ENCODE measurements around the gene SERPINH1.

The SERPINH1 gene

GRCh38 chr11:75562048-75562835 is at the start of gene SERPINH1:
TSS of gene SERPINH1 (plus strand) at chr11:75562253. CDS start at chr11:75566350, 4,097 bp downstream.
- DNase-seq (ENCODE audit: extremely low read depth in 1 of 2, low read depth in 1 of 2): peak in 1 of 2 donors; percentile 28

DNA sequence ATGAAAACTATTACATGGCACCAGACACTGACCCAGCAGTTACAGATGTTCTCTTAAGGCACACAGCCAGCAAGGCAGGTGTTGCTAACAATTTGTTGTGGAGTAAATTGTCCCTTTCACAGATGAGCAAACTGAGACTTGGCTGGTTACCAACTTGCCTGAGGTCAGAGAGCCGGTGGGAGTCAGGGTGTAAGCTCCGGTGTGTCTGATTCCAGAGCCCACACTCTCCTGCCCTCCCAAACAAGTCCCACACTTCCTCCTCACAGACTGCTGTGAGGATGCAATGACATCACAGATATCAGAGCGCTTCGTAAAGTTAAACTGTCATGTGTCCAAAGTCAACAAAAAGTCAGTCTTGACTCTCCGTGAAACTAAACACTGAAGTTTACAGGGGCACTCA is 48.8 kb upstream of the SERPINH1 start:
- no peak for DNase-seq (ENCODE audit: extremely low read depth in 1 of 2, low read depth in 1 of 2)

DNA sequence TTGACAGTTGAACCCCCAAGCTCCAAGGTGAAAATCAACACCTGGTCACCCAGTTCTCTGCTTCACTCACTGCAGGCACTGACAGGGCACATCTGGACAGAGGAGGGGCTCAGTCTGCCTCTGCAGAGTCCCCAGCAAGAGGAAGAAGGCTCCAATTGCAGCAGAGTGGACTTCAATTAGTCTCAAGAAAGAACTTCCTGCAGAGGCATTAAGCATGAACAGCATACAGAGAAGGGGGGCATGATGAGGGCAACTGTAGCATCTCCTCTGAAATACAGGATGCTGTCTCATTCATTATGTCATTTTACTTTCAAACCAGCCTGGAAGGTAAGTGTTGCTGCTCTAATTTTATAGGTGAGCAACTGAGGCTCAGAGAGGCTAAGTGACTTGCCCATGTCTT is 47.5 kb upstream of the SERPINH1 start:
- no peak for DNase-seq (ENCODE audit: extremely low read depth in 1 of 2, low read depth in 1 of 2)

DNA sequence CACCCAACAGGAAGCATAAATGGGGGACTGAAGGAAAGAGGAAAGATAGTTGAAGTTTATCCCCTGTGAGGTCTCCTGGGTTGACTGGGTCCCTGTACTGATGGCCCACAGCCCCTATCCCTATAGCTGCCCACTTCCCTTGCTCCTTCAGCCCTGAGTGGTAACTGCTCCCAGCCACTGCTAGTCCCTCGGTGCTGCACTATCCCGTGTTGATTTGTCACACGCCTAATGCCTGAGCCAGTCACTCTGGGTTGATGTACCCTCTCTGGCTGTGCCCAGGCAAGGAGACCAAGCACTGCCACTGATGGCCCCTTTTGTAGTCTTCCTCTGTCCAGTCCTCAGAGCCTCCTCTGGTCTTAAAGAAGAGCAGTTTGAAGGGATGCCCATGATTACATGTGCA is 45.9 kb upstream of the SERPINH1 start:
- no peak for DNase-seq (ENCODE audit: extremely low read depth in 1 of 2, low read depth in 1 of 2)

- no peak for DNase-seq (ENCODE audit: extremely low read depth in 1 of 2, low read depth in 1 of 2)
Measured at GRCh38 chr11:75516886-75517285, 45.2 kb upstream of the SERPINH1 start.

DNA sequence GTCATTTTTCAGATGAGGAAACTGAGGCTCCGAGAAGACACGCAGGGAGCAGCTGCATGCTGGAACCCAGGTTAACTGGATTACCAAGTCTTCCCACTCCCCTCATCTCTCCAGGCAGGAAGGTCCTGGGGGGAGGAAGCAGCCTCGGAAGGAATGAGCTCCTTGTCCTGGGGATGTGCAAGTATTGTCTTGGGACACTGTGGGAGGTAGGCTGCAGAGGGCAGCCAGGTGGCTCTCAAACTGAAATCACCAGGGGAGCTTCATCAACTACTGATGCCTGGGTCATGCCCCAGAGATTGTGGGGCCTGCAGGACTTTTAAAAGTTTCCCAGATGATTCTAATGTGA is 43.9 kb upstream of the SERPINH1 start:
- DNase-seq (ENCODE audit: extremely low read depth in 1 of 2, low read depth in 1 of 2): no peak

GRCh38 chr11:75518771-75519653 is 43.0 kb upstream of the SERPINH1 start:
- DNase-seq (ENCODE audit: extremely low read depth in 1 of 2, low read depth in 1 of 2): no peak

DNA sequence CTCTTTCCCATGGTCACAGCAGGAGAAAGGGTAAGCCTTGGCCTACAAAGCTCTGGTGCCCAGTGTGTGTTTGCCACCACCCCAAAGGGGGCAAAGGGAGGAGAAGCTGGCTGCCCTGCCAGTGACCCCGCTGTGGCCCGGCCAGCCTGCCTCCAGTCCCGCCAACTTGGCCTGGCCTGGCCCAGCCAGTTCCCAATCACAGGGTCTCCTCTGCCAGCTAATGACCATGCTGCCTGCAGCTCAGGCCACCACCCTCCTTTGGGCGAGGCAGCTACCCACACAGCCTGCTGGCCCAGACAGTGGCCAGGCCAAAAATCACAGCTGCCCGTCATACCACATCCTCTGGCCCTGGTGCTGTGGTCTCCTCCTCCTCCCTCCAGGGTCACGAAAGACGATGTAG is 41.4 kb upstream of the SERPINH1 start:
- no peak for DNase-seq (ENCODE audit: extremely low read depth in 1 of 2, low read depth in 1 of 2)

DNA sequence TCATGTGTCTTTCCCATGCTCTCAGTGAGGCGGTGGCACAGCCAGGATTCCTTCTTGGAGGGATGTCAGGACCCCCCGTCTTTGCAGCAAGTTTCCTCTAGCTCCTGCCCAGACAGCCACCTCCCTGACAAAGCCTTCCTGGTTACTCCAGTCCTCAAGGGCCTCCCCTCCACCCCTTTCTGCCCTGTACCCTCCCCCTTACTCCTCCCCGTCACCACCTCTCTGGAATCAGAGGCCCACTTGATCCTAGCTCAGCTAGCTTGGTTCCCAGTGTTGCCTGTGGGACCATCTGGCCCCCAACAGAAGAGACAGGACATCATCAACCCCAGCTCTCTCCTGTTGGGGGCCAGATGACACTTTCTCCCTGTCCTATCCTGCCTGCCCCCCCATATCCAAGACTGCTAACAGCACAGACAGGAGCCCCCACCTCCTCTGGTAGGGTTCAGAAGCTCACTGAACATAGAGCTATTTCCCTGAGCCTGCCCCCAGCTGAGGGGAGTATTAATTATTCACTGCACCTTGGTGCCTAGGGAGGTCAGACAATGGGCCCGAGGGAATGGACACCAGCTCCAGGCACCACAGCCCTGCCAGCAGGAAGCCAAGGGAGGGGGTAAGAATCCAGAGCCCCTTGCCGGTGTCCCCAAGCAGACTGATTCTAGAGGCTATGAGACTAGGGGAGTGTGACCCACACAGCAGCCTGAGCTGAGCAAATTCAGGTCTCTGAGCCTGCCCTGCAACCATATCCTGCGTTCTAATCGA is 39.6 kb upstream of the SERPINH1 start:
- no peak for DNase-seq (ENCODE audit: extremely low read depth in 1 of 2, low read depth in 1 of 2)

GRCh38 chr11:75523189-75523588 is 38.9 kb upstream of the SERPINH1 start:
- no peak for DNase-seq (ENCODE audit: extremely low read depth in 1 of 2, low read depth in 1 of 2)

GRCh38 chr11:75523811-75524664 is 38.0 kb upstream of the SERPINH1 start:
- no peak for DNase-seq (ENCODE audit: extremely low read depth in 1 of 2, low read depth in 1 of 2)

GRCh38 chr11:75524665-75525432 is 37.2 kb upstream of the SERPINH1 start:
- no peak for DNase-seq (ENCODE audit: extremely low read depth in 1 of 2, low read depth in 1 of 2)

DNA sequence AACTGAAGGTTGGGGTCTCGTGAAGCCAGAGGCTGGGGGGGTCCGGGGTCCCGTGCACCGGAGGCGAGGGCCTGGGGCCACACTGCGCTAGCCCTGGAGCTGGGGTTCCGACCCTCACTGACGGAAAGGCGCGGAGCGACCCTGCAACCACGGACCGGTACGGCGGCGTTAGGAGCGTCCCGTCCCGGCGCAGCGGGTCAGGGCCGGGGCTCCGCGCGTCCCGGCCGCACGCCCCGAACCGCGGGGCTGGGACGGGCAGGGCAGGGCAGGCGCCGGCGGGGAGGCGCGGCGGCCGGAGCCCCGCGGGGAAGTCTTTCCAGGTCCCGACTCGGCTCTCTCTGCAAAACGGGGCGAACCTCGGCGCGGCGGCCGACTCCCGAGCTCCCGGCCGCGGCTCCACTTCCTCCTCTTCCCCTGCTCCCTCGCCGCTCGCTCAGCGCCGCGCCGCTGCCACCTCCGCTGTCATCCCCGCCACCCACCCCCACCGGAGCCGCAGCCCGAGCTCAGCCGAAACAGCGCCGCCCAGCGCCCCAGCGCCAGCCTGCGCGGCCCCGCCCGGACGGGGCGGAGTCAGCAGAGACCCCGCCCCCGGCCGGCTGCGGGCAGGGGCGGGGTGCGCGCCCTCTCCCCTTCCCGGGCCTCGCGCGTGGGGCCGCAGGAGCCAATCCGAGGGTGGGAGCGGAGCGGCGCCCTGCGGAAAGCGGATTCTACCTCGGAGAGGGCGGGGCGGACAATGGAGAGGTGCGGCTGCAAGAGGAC is 36.4 kb upstream of the SERPINH1 start, which contains the start of gene GDPD5:
TSS of gene GDPD5 (minus strand) at position 509 of the 759 bp plus-strand sequence. CDS start 48,206 bp downstream, outside the sequence.
- DNase-seq (ENCODE audit: extremely low read depth in 1 of 2, low read depth in 1 of 2): peak; percentile 58 to 74

GRCh38 chr11:75526192-75526541 is 35.9 kb upstream of the SERPINH1 start:
- no peak for DNase-seq (ENCODE audit: extremely low read depth in 1 of 2, low read depth in 1 of 2)

- DNase-seq (ENCODE audit: extremely low read depth in 1 of 2, low read depth in 1 of 2): no peak
Measured at GRCh38 chr11:75527130-75527529, 34.9 kb upstream of the SERPINH1 start.

DNA sequence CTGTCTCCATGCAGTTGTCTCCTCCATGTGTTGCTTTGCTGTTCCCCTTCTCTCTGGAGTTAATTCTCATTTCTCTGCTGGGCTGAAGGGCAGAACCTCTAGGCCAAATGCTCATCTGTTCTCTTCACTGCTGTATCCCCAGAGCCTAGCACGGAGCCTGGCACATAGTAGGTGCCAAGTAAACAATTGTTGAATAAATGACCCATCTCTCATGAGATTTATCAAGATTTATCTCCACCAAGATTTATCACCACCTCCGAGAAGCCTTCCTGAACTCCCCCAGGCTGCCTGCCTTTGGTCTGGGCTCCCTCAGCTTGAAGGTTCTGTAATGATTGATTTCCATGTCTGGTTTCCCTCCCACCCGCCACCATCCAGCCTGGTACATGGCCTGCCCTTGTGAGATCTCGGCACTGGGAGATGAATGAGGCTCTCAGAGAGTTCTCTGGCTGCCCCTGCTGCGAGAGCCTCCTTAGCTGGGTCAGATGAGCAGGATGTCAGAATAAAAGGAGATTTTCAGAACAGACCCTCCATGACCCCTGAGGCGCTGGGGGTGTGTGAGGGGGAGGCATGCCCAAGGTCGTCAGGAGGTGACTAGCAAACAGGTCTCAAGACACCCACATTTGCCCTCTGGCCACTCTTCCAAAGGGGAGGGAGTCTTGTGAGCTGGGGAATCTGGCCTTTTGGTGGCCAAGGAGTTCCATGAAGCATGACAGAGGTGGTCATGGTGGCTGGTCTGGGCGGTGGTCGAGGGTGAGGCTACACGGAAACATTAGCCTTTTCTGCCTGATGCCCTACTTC is 33.9 kb upstream of the SERPINH1 start:
- DNase-seq (ENCODE audit: extremely low read depth in 1 of 2, low read depth in 1 of 2): no peak

DNA sequence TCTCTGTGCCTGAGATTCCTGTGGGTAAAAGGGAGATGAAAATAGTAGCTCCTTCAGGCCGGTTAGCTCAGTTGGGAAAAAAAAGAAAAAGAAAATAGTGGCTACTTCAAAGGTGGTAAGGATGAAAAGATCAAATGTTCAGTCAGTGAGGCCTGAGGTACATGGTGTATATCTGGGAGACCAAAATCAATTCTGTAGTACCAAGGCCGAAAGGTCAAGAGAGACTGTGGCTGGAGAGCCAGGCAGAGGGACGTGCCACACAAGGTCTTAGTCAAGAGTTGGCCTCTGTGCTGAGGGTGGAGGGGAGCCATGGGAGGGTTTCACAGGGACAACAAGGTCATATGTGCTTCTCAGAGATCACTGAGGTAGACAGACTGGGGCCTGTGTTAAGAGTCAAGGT is 31.5 kb upstream of the SERPINH1 start:
- no peak for DNase-seq (ENCODE audit: extremely low read depth in 1 of 2, low read depth in 1 of 2)

- no peak for DNase-seq (ENCODE audit: extremely low read depth in 1 of 2, low read depth in 1 of 2)
Measured at GRCh38 chr11:75531325-75531724, 30.7 kb upstream of the SERPINH1 start.
